Stomach (tissue), 4 donors: ENCODE measurements around the gene RIPOR3.

ENCODE experiments used
- POLR2A ChIP-seq, 4 donors: fragments of 450-650 bp; IDR thresholded peaks; one replicate each; pipeline ENCODE4 v1.6.1; 2016; ENCODE audit warnings: antibody characterized with exemption in 4 of 4, control low read depth in 2 of 4, mild to moderate bottlenecking in 1 of 4, moderate library complexity in 1 of 4
- POLR2AphosphoS5 ChIP-seq, 3 donors: sonication (generic); formaldehyde crosslinking; IDR thresholded peaks; one replicate each; pipeline ENCODE4 v1.6.1; 2016; ENCODE audit warnings: antibody characterized with exemption in 3 of 3
- TF ChIP-seq, protein P1 (sequence below), 7 experiments: fragments of 450-650 bp in 4 of 7; fragments of 200-600 bp in 3 of 7; sonication (generic) in 3 of 7; IDR thresholded peaks; one replicate each; pipeline ENCODE4 v1.5.1; 2016 to 2019; ENCODE audit warnings: antibody characterized with exemption in 7 of 7, control low read depth in 2 of 7, mild to moderate bottlenecking in 1 of 7

- no peak for TF ChIP-seq POLR2A (IDR thresholded peaks at IDR 0.05)
- TF ChIP-seq, protein P1, sequence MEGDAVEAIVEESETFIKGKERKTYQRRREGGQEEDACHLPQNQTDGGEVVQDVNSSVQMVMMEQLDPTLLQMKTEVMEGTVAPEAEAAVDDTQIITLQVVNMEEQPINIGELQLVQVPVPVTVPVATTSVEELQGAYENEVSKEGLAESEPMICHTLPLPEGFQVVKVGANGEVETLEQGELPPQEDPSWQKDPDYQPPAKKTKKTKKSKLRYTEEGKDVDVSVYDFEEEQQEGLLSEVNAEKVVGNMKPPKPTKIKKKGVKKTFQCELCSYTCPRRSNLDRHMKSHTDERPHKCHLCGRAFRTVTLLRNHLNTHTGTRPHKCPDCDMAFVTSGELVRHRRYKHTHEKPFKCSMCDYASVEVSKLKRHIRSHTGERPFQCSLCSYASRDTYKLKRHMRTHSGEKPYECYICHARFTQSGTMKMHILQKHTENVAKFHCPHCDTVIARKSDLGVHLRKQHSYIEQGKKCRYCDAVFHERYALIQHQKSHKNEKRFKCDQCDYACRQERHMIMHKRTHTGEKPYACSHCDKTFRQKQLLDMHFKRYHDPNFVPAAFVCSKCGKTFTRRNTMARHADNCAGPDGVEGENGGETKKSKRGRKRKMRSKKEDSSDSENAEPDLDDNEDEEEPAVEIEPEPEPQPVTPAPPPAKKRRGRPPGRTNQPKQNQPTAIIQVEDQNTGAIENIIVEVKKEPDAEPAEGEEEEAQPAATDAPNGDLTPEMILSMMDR (IDR thresholded peaks at IDR 0.05) = no peak
- no peak for TF ChIP-seq POLR2AphosphoS5 (IDR thresholded peaks at IDR 0.05)
These were observed 96.5 kb downstream of the RIPOR3 start for GRCh38 chr20:50594591-50595432.
